Measurements from ENCODE around the gene SSTR3.

GRCh38 chr22:37179126-37179470, 33.2 kb downstream of the SSTR3 start:
- TF ChIP-seq POLR2AphosphoS5 (IDR thresholded peaks at IDR 0.05; ENCODE audit: insufficient read depth in 1 of 2, low read depth in 1 of 2) (no peak), CTCF (IDR thresholded peaks at IDR 0.05) (no peak)
